NCI-H2107 treated with DMSO at 0.1 percent for 48 hours (cell line): ENCODE results near the gene PAQR4.

ENCODE experiments used
- DNase-seq: peaks from one replicate; lab custom pipeline; 2025; ENCODE audit not compliant: unreplicated experiment; lab: John Stamatoyannopoulos, UW

Gene PAQR4

DNA sequence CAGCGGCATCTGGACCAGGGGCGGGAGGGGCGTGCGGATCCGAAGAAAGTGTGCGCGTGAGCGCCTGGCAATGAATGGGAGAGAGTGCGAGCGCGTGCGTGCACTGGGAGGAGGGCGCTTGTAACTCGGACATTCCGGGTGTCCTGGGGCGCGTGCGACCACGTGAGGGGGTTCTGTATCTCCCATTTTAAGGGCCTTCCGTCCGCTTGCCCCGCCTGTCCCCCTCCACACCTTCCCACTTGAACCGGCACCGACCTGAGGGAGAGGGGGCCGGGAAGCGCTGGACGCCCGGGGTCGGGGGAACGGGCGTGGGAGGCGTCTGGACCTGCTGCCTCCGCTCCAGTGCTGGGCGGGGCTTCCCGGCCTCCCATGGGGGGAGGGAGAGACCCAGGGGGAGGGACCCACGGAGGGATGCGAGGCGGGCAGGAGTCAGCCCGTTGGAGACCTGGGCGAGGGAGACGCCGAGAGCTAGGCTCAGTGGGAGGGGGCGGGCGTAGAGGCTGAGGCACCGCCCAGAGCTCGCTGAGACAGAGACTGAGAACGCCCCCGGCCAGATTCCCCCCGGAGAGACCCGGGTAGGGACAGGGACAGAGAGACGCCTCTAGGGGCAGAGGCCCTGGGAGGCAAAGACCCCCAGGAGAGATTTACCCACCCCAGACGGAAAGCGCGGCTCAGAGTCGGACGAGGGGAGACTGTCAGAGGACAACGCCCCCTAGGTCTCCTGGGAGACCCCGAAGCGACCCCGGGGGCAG is 5.2 kb upstream of the PAQR4 start, which contains the start of gene KREMEN2:
Gene KREMEN2 (plus strand): TSS at position 553 of the 752 bp plus-strand sequence. CDS start 246 bp downstream, outside the sequence.
- DNase-seq: peak; percentile 30

DNA sequence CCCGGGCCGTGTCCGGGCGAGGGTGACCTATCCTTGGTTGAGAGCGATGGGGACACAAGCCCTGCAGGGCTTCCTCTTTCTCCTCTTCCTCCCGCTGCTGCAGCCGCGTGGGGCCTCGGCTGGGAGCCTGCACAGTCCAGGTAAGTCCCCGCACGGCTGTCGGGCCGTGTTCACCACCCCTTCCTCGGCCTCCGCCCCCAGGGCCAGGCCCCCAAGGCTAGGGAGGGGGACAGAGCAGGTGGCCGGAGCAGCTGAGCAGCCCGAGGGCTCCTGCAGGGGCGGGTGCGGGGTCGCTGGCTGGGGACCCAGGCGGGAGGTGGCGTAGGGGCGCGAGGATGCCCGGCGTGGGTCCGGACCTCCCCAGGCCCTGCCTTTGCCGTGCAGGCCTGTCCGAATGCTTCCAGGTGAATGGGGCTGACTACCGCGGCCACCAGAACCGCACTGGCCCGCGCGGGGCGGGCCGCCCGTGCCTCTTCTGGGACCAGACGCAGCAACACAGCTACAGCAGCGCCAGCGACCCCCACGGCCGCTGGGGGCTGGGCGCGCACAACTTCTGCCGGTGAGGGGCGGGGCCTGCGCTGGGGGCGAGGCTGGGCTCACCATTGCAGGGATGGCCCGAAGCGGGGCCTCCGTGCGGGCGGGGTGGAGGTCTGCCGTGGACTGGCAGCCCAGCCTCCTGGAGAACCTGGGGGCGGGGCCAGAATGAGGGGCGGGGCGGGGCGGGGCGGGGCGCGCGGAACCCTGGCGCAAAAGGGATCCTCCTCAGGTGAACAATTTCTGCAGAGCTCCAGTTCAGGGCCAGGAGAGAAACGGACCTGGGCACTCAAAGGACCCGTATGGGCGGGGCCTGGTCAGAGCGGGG is 4.4 kb upstream of the PAQR4 start:
- no peak for DNase-seq

DNA sequence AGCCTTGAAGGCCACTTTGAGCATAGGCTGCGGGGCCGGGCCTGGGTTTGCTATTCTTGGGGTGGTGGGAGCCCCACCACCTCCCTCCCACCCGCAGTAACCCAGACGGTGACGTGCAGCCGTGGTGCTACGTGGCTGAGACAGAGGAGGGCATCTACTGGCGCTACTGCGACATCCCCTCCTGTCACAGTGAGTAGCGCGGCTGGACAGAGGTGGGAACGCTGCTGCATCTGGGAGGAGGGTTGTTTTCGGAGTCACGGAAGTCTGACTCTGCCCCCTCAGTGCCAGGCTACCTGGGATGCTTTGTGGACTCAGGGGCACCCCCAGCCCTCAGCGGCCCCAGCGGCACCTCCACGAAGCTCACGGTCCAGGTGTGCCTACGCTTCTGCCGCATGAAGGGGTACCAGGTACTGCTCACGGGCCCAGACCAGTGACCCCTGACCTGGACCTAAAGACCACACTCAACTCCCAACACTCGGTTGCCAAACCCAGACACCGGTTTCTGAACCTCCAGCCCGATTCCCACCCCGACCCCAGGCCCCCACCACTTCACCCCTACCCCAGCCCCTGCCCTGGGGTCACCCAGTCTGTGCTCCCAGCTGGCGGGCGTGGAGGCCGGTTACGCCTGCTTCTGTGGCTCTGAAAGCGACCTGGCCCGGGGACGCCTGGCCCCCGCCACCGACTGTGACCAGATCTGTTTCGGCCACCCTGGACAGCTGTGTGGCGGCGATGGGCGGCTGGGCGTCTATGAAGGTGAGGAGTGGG is 2.9 kb upstream of the PAQR4 start:
- no peak for DNase-seq

DNA sequence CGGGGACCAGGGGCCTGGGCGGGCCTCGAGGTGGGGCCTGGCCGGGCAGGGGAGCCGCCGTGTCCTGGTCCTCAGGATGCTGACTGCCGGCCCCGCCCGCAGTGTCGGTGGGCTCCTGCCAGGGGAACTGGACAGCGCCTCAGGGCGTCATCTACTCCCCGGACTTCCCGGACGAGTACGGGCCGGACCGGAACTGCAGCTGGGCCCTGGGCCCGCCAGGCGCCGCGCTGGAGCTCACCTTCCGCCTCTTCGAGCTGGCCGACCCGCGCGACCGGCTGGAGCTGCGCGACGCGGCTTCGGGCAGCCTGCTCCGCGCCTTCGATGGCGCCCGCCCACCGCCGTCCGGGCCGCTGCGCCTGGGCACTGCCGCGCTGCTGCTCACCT is 2.3 kb upstream of the PAQR4 start:
- DNase-seq: no peak

DNA sequence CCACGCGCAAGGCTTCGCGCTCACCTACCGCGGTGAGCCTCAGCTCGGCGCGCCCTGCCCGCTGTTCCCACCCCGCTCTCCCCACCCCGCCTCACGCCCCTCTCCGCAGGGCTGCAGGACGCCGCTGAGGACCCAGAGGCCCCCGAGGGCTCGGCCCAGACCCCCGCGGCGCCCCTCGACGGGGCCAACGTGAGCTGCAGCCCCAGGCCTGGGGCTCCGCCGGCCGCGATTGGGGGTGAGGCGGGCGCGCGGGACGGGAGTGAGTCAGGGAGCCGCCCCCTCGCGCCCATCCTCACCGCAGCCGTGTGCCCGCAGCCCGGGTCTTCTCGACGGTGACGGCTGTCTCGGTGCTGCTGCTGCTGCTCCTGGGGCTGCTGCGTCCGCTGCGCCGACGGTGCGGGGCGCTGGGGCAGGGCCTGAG is 1.9 kb upstream of the PAQR4 start:
- no peak for DNase-seq

DNA sequence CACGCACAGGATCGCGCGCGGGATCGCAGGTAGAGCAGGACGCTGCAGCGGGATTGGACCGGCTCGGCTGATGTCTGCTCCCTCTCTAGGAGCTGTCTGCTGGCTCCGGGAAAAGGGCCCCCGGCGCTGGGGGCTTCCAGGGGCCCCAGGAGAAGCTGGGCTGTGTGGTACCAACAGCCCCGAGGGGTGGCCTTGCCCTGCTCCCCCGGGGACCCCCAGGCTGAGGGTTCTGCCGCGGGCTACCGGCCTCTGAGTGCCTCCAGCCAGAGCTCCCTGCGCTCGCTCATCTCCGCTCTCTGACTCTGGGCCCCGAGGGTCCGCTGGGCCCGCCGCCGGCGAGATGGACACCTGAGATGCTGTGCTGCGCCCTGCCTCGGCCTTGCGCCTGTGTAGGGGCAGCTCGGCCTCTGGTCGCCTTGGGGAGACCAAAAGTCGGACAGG is 1.4 kb upstream of the PAQR4 start:
- DNase-seq: no peak

DNA sequence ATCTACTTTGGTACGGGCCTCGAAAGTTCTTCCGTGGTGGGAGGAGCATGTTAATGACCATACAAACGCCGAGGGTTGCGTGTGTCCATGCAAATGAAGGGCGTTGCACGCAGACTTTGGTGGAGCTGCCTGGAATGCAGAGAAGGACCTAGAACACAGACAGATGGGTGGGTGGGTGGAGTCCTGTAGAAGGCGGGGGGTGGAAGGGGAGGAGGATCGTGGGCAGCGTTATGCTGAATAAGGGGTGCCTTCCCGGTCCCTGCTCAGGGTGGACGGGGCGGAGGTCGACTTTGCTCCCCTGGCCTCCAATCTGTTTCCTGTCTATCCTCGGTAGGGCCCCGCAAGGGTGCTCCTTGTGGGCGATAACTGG is 795 bp upstream of the PAQR4 start:
- DNase-seq: no peak

DNA sequence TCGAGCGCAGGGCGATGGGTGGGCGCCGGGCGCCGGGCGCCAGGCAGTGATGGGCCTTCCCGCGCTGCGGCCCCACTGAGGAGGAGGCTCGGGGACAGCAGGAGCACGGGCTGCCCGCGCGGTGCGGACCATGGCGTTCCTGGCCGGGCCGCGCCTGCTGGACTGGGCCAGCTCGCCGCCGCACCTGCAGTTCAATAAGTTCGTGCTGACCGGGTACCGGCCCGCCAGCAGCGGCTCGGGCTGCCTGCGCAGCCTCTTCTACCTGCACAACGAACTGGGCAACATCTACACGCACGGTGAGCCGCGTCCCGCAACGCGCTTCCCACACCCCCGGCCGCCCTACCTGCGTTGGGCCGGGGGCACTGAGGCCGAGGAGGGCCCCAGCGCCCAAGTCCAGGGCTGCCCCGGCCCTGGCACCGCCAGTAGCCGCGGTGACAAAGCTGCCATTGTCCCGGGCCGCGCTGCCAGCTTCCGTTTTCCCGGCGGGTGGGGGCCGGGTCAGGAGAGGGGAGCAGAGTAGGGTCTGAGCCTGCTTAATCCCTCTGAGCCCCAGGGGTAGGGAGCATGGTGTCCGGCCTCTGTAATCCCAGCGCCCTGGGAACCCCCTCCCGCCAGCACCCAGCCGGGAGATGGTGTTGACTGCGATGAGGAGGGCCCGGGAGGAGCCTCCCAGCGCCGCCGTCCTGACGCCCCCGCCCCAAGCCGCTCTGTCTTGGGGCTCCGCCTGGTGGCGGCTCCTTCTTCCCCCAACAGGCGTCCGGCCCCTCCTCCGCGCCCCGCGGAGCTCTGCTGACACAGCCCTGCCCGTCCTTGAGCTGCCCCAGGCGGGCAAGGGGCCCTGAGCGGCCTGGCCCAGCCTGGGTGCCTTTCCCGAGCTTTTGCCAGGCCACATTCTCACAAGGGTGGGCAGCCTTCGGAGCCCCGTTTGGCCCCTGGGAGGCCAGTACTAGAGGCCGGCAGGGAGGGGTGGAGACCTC is 685 bp downstream of the PAQR4 start:
- DNase-seq: peak; percentile 44

DNA sequence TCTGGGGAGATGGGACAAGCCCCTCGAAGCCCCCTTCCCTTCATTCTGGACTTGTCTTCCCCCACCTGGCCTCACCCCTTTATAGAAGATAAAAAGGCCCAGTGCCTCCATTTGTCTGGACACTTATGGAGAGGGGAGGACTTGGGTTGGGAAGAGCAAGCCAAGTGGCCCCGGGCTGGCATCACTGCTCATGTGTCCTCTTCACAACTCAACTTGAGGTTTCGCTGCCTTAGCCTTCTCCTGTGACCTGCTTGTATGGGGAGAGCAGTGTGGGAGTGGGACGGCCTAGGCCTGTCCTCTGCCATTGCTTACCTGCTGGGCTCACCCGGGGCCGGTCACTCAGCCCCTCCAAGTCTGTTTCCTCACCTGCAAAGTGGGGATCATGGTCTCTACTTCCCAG is 1.4 kb downstream of the PAQR4 start:
- DNase-seq: no peak

DNA sequence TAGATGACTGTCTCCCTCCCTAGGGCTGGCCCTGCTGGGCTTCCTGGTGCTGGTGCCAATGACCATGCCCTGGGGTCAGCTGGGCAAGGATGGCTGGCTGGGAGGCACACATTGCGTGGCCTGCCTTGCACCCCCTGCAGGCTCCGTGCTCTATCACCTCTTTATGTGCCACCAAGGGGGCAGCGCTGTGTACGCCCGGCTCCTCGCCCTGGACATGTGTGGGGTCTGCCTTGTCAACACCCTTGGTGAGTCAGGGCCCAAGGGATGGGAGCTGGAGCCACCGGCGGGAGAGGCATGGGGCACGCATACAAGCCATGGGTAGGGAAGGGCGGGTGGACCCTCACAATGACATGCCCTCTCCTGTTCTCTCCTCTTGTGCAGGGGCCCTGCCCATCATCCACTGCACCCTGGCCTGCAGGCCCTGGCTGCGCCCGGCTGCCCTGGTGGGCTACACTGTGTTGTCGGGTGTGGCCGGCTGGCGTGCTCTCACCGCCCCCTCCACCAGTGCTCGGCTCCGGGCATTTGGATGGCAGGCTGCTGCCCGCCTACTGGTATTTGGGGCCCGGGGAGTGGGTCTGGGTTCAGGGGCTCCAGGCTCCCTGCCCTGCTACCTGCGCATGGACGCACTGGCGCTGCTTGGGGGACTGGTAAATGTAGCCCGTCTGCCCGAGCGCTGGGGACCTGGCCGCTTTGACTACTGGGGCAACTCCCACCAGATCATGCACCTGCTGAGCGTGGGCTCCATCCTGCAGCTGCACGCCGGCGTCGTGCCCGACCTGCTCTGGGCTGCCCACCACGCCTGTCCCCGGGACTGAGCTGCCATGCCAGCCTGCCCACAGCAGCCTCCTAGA is 2.2 kb downstream of the PAQR4 start:
- DNase-seq: no peak

DNA sequence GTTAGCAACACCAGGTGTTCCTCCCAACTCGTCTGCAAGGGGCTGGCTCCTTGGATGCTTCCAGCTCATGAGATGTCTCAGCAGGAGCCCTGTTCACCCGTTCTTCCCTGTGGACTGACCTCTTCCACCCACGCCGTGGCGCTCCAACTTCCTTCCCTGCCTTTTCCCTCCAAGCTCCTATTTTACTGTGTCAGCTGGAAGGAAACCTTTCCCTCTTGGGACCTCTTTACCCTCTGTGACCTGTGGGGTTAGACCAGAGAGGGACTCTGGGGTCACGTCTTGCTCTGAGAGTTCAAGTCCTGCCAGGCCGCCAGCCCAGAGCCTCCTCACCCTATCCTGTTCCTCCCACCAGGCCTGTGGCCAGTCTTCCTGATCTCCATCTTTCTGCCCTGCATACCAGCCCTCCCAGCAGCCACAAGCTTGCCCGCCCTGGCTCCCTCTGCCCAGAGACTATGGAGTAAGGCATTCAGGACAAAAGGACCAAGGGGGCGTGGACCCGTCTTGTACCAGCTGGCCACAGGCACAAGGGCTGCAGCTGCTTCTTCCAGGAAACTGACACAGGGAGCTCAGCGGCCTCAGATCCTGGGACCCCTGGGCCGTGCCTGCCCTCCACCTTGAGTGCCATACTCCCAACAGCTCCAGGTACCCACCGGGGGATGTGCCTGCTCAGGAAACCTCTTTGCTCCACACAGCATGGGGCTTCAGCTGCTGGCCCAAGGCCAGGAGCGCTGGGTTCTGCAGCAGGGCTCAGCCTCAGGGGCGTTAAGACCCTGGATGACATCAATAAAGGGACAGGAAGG is 3.0 kb downstream of the PAQR4 start:
- no peak for DNase-seq

DNA sequence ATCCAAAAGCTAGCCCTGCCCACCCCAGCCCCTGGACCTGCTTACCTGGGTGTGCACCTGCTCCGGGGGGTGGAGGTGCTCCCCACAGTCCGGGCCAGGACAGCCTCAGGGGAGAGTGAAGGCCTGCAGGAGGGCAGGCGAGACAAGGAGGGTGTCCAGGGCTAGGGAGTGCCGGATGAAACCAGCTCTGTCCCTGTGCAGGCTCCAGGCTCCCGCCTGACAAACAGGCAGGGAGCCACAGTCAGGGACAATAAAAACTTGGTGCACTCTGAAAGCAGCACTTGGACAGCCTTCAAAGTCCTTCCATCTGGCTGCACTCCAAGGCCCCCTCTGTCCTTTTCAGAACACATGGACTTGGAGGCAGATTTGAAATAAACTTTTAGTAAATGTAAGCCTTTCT is 3.9 kb downstream of the PAQR4 start:
- DNase-seq: no peak

DNA sequence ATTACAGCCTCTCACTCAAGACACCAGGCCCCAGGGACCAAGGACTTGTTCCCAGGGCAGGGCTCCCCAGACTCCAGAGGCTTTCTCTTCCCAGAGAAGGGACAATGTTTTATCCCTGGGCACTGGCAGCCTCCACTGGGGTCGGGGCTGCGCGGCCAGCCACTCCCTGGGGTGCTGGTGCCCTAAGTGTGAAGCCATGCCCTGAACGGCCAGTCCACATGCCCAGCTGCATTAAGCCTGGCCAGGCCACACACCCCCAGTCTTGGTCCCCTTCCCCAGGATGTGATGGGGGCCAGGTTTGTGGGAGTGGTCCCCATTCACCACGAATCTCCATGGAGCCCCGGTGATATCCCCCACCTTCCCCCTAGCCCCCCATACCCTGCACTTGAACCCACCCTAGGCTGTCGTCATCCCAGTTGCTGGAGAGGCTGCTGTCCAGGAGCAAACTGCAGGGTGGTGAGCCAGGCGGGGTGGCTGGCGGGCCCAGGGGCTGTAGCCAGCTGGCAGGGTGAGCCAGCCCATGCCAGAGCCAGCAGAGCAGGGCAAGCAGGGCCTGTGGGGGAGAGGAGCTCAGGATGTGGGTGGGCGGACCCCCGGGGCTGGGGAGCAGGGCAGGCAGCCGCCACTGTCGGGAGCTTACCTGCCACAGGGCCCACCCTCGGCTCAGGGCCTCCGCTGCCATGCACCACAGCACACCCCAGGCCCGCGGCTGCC is 4.6 kb downstream of the PAQR4 start:
- no peak for DNase-seq

DNA sequence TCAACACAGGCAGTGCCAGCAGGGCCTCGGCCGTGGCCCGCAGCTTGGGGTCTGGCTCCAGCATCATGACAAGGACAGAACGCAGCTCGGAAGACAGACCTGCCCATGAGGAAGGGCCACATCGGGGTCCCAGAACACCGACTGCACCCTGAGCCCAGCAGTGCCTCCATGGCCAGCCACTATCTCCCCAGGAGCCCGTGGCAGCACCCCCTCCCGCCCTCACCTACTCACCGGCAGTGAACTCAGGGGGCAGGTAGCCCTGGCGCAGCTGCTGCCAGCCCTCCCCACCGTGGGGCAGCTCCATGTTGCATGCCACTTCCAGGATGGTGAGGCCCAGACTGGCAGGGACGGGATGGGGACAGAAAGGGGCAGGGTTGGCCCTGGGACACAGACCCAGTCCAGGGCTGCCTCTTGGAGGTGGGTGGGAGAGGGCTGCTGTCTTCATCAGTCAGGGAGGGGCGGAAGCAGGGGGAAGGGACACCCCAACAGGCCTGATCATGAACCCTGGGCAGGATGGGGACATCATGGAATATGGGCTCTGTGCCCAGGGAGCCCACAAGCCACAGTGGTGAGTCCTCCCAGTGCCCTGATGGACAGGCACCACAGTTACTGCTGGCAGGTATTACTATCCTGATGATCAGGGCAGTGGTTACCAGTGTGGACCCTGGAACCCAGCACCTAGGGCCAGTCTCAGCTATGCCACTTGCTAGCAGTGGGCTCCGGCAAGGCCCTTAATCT is 5.3 kb downstream of the PAQR4 start:
- DNase-seq: no peak

DNA sequence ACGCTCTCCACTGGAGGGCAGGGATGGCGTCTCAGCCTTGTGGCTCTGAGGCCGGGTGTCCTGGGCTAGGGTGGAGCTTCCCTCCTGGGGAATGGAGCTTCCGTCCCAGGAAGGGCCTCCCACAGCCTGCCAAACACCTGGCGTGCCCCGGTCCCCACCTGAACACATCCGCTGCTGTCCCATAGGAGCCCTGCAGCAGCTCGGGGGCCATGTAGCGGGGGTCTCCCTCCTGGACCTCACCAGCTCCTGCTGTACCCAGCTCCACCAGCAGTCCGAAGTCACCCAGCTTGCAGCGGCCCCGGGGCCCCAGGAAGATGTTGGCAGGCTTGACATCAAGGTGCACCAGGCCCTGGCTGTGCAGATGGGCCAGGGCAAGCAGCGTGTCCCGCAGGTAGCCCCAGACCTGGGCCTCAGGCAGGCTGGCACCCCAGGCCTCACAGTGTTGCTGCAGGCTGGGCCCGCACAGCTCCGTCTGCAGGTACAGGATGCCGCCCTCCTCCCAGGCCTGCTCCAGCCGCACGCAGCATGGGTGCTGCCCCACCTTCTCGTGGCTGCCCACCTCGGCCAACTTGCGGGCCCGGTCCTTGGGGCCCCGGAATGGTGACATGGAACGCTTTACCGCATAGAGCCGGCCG is 6.1 kb downstream of the PAQR4 start:
- DNase-seq: no peak

DNA sequence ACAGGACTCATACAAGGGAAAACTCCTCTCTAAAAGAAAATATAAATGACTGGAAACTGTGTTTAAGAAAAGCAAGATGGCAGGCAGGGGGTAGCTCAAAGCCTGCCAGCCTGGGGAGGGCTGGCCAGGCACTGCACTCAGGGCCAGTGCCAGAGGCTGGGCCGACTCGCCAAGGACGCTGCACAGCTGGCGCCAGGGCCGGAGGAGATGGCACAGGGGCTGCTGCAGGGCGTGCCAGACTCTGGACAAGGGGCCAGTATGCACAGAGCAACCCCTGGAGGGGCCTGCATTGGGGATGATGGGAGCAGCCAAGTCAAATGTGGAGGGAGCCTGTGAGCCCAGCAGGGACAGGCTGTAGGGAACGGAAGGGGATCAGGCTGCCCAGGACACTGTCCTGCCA is 7.1 kb downstream of the PAQR4 start:
- DNase-seq: no peak

DNA sequence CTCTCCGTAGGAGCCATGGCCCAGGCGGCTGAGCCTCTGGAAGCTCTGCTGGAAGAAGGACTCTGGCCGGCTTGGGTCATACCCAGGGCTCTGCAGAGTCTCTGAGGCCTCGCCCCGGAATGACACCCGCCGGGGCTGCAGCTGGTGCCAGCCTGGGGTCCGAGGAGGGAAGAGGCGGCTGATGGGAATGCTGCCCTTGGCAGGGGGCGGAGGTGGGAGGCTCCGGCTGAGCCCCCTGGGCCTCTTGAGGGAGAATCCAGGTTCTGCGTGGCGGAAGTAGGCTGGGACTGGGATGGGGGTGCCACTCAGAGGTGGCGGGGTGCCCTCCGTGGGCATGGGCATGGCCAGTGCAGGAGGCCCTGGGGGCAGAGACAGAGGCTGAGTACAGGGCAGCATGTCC is 7.5 kb downstream of the PAQR4 start:
- DNase-seq: no peak
